Naive thymus-derived CD4-positive, alpha-beta T cell (primary cell): ENCODE measurements around the gene NUDT3. TPM values are rescaled to one million over a fixed set of nuclear protein-coding genes. Genes with fewer than 3 reads are reported as not detected.
A peak's percentile ranks its signal among the peaks of the same experiment; 100 is the strongest.
"Not testable (repeated sequence)": the region's sequence is repeated elsewhere in the genome, so short reads cannot be mapped to it uniquely, and the experiment has no call there.

Source experiments
- ATAC-seq: fragments of 150-1000 bp; cut with Tn5 transposase; 2 replicates; pipeline ENCODE4 v1.10.0; 2021; ENCODE audit warnings: mild to moderate bottlenecking, moderate library complexity
- CTCF ChIA-PET: fragments of 350-600 bp; sonication (Branson Sonifier 250); formaldehyde crosslinking; loops from one replicate; lab custom pipeline; 2021; ENCODE audit warnings: antibody characterized with exemption; lab: Charles Lee
- POLR2A ChIA-PET: fragments of 350-600 bp; sonication (Branson Sonifier 250); formaldehyde crosslinking; loops from one replicate; lab custom pipeline; 2021; ENCODE audit warnings: antibody characterized with exemption, inconsistent platforms; lab: Charles Lee
- DNase-seq, 9 donors: peaks; one replicate each; pipeline versions ENCODE4 v3.0.0 to v3.0.0-alpha.2; 2020 to 2022; ENCODE audit warnings: mixed read lengths in 1 of 9
- H3K27ac ChIP-seq: one replicate; pipeline ENCODE4 v1.7.0; 2013; ENCODE audit warnings: mild to moderate bottlenecking, low read depth, low read length, moderate library complexity
- H3K27me3 ChIP-seq, 2 donors: one replicate each; pipeline ENCODE4 v1.7.0; 2013; ENCODE audit warnings: low read length in 2 of 2, mild to moderate bottlenecking in 2 of 2, moderate library complexity in 2 of 2; ENCODE audit not compliant: control insufficient read depth in 2 of 2, insufficient read depth in 2 of 2
- H3K36me3 ChIP-seq, 3 experiments: 1 replicate in 2 of 3; 2 replicates in 1 of 3; pipeline ENCODE4 v1.7.0; 2013; ENCODE audit warnings: low read length in 3 of 3, mild to moderate bottlenecking in 3 of 3, moderate library complexity in 1 of 3; ENCODE audit not compliant: insufficient read depth in 3 of 3, control insufficient read depth in 2 of 3
- H3K4me1 ChIP-seq, 2 donors: one replicate each; pipeline ENCODE4 v1.7.0; 2013; ENCODE audit warnings: low read length in 2 of 2, mild to moderate bottlenecking in 2 of 2, moderate library complexity in 1 of 2; ENCODE audit not compliant: control insufficient read depth in 2 of 2, insufficient read depth in 2 of 2
- H3K4me3 ChIP-seq: 2 replicates; pipeline ENCODE4 v1.7.0; 2013; ENCODE audit warnings: mild to moderate bottlenecking, low read length
- H3K9me3 ChIP-seq, 3 experiments: 1 replicate in 2 of 3; 2 replicates in 1 of 3; pipeline ENCODE4 v1.7.0; 2013; ENCODE audit warnings: low read length in 3 of 3; ENCODE audit not compliant: control insufficient read depth in 2 of 3
- H3K27ac Mint-ChIP-seq, 9 donors: one replicate each; pipeline ENCODE4 v1.8.0; 2020 to 2022; ENCODE audit warnings: mixed read lengths in 9 of 9, mild to moderate bottlenecking in 8 of 9, moderate library complexity in 5 of 9, inconsistent platforms in 2 of 9
- H3K27me3 Mint-ChIP-seq, 5 donors: one replicate each; pipeline ENCODE4 v1.8.0; 2021 to 2022; ENCODE audit warnings: mixed read lengths in 5 of 5, mild to moderate bottlenecking in 1 of 5
- H3K36me3 Mint-ChIP-seq, 5 donors: one replicate each; pipeline ENCODE4 v1.8.0; 2020 to 2022; ENCODE audit warnings: mixed read lengths in 5 of 5, mild to moderate bottlenecking in 3 of 5, inconsistent platforms in 1 of 5
- H3K4me1 Mint-ChIP-seq, 7 donors: one replicate each; pipeline ENCODE4 v1.8.0; 2020 to 2022; ENCODE audit warnings: mixed read lengths in 7 of 7, mild to moderate bottlenecking in 3 of 7, inconsistent platforms in 1 of 7
- H3K4me3 Mint-ChIP-seq, 10 donors: one replicate each; pipeline ENCODE4 v1.8.0; 2020 to 2022; ENCODE audit warnings: mild to moderate bottlenecking in 10 of 10, mixed read lengths in 10 of 10, moderate library complexity in 6 of 10, inconsistent platforms in 2 of 10
- H3K9me3 Mint-ChIP-seq, 11 donors: one replicate each; pipeline ENCODE4 v1.8.0; 2020 to 2022; ENCODE audit warnings: mixed read lengths in 11 of 11, mild to moderate bottlenecking in 4 of 11, inconsistent platforms in 1 of 11, moderate library complexity in 1 of 11
- intact Hi-C, 2 donors: fragments of 100-400 bp; cut with micrococcal nuclease; formaldehyde crosslinking; loops; one replicate each; pipeline ENCODE4 v1.15.1; 2023
- polyA plus RNA-seq, 2 donors: library from polyadenylated mRNA; unstranded; fragments of 300-500 nt; fragmentation: Illumina TruSeq; gene quantifications; one replicate each; pipeline ENCODE4 v1.2.3, GENCODE V29; 2021
- total RNA-seq, 6 experiments: library from RNA in 5 of 6; stranded (reverse) in 5 of 6; gene quantifications; 1 replicate in 5 of 6; 2 replicates in 1 of 6; pipeline ENCODE4 v1.2.3 and lab custom pipeline; 2021 to 2026

Gene NUDT3
- total and polyA plus RNA-seq, 7 experiments from 2014 or later: 10.4 to 29.7 (median 23.4) TPM

GRCh38 chr6:34418367-34418766 lies 25.9 kb upstream of the NUDT3 start:
- POLR2A ChIA-PET: no interaction called here
- CTCF ChIA-PET: no interaction called here
- no peak for ATAC-seq

GRCh38 chr6:34416877-34417371 lies 24.5 kb upstream of the NUDT3 start:
- DNase-seq (no peak), ATAC-seq (no peak)
- intact Hi-C loops: no loop called here
- H3K9me3 ChIP-seq: no peaks in the 10 kb centered on the region
- Mint-ChIP-seq H3K4me1 (peaks cover 0 to 23% (median 14%) of the 10 kb centered on the region in 7 donors), H3K27ac (peak overlapping the region in 3 of 9 donors; percentile 1 to 32 (median 23)), H3K27me3 (no peaks in the 10 kb centered on the region), H3K36me3 (peaks cover 8 to 45% (median 14%) of the 10 kb centered on the region in 5 donors), H3K9me3 (no peaks in the 10 kb centered on the region), H3K4me3 (no peak overlapping the region)
- no peaks in the 10 kb centered on the region for H3K4me1 ChIP-seq
- no peaks in the 10 kb centered on the region for H3K27me3 ChIP-seq
- POLR2A ChIA-PET: interaction anchor here (0.6 to 3.3 kb wide), 4 partner anchors 9 to 194 kb away, joined by 3 to 22 read pairs (median 10); partner anchors contain the start of genes RPS10 and SMIM29
- CTCF ChIA-PET: interaction anchor here (1.3 to 4.3 kb wide), 4 partner anchors 168 to 261 kb away, joined by 4 to 64 read pairs (median 26); partner anchors contain the start of gene SMIM29
- peaks cover 0 to 61% (median 31%) of the 10 kb centered on the region in 3 experiments for H3K36me3 ChIP-seq
- H3K4me3 ChIP-seq: no peak overlapping the region
- H3K27ac ChIP-seq: no peak overlapping the region

More at GRCh38 chr6:34418367-34418766, 25.9 kb upstream of the NUDT3 start:
- Histone ChIP-seq H3K9me3 (no peaks in the 10 kb centered on the region), H3K36me3 (peaks cover under 1 to 70% (median 42%) of the 10 kb centered on the region in 3 experiments), H3K4me1 (no peaks in the 10 kb centered on the region), H3K27me3 (no peaks in the 10 kb centered on the region), H3K27ac (no peak overlapping the region), H3K4me3 (no peak overlapping the region)
- peaks cover 8 to 45% (median 19%) of the 10 kb centered on the region in 5 donors for H3K36me3 Mint-ChIP-seq
- no peaks in the 10 kb centered on the region for H3K9me3 Mint-ChIP-seq
- peak overlapping the region in 3 of 9 donors; percentile 5 to 65 (median 32) for H3K27ac Mint-ChIP-seq
- intact Hi-C loops: no loop called here
- H3K27me3 Mint-ChIP-seq: no peaks in the 10 kb centered on the region
- DNase-seq: no peak
- H3K4me1 Mint-ChIP-seq: peaks cover 0 to 29% (median 18%) of the 10 kb centered on the region in 7 donors
- no peak overlapping the region for H3K4me3 Mint-ChIP-seq

DNA sequence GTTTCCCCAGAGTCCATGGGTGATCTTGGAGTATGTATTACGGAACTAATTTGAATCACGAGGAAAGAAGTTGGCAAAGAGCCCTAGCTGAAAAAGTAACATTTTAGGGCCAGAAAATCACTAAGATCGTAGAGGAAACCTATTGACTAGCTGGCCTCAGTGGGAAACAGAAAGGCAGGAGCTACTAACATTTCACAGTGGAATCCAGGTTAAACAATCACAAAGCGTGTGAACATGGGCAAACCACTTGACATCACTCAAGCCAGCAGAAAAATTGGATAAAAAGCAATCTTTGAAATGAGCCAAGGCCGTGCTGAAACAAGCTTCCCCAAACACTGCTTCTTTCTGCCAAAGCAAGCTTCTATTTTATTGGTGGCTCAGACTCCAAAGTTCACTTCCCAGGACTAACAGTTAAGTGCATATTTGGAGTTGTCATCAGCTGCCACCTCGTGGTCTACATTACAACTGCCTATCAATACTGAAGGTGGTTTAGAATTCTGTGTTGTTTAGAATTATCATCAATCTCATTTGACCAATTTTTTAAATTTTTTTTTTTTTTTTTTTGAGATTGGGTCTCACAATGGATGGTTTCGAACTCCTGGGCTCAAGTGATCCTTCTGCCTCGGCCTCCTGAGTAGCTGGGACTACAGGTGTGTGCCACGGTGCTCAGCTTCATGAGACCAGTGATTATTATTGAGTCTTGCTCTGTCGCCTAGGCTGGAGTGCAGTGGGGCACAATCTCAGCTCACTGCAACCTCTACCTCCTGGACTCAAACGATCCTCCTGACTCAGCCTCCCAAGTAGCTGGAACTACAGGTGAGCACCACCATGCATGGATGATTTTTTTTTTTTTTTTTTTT lies 22.8 kb upstream of the NUDT3 start:
- Mint-ChIP-seq H3K27ac (peak overlapping the region in 4 of 9 donors; percentile 17 to 56 (median 45)), H3K4me1 (peaks cover 0 to 17% (median 9%) of the 10 kb centered on the region in 7 donors), H3K36me3 (peaks cover 8 to 41% (median 14%) of the 10 kb centered on the region in 5 donors), H3K4me3 (no peak overlapping the region), H3K9me3 (no peaks in the 10 kb centered on the region), H3K27me3 (no peaks in the 10 kb centered on the region)
- Histone ChIP-seq H3K4me3 (no peak overlapping the region), H3K27me3 (no peaks in the 10 kb centered on the region), H3K9me3 (no peaks in the 10 kb centered on the region), H3K36me3 (peaks cover 0 to 44% (median 24%) of the 10 kb centered on the region in 3 experiments), H3K4me1 (no peaks in the 10 kb centered on the region), H3K27ac (no peak overlapping the region)
- POLR2A ChIA-PET: interaction anchor here (0.6 to 3.3 kb wide), 10 partner anchors 10 to 519 kb away, joined by 3 to 22 read pairs (median 4); partner anchors contain the start of genes HMGA1, RPS10 and SMIM29
- intact Hi-C loops: loop anchor here (1.0 to 2.0 kb wide), 4 partner anchors 22 to 251 kb away; partner anchors contain the start of genes SMIM29 (in 2 of the 2) and NUDT3 (in 1 of the 2)
- CTCF ChIA-PET: interaction anchor here (0.6 to 4.3 kb wide), 28 partner anchors 8 to 725 kb away, joined by 3 to 64 read pairs (median 3); partner anchors contain the start of genes HMGA1, RPS10 and SMIM29
- DNase-seq (peak in 7 of 9 donors; percentile 38 to 63 (median 56)), ATAC-seq (peak; percentile 88)

- Mint-ChIP-seq H3K27me3 (no peaks in the 10 kb centered on the region), H3K36me3 (peaks cover 5 to 27% (median 7%) of the 10 kb centered on the region in 5 donors), H3K4me1 (peaks cover 0 to 11% (median 5%) of the 10 kb centered on the region in 7 donors), H3K9me3 (no peaks in the 10 kb centered on the region), H3K4me3 (no peak overlapping the region), H3K27ac (peak overlapping the region in 2 of 9 donors; percentile 2 to 56)
- no peak overlapping the region for H3K27ac ChIP-seq
- no peak for DNase-seq
- intact Hi-C loops: no loop called here
- ATAC-seq: no peak
- no peaks in the 10 kb centered on the region for H3K4me1 ChIP-seq
- ChIA-PET POLR2A (no interaction called here), CTCF (no interaction called here)
- H3K27me3 ChIP-seq: no peaks in the 10 kb centered on the region
- H3K36me3 ChIP-seq: peaks cover 0 to 24% (median 11%) of the 10 kb centered on the region in 3 experiments
- H3K9me3 ChIP-seq: no peaks in the 10 kb centered on the region
- no peak overlapping the region for H3K4me3 ChIP-seq
Observed at GRCh38 chr6:34412643-34413214, 20.3 kb upstream of the NUDT3 start.

GRCh38 chr6:34412016-34412415 lies 19.5 kb upstream of the NUDT3 start:
- H3K27me3 ChIP-seq: no peaks in the 10 kb centered on the region
- H3K9me3 Mint-ChIP-seq: no peaks in the 10 kb centered on the region
- no peak overlapping the region for H3K27ac ChIP-seq
- peaks cover 3 to 21% (median 5%) of the 10 kb centered on the region in 5 donors for H3K36me3 Mint-ChIP-seq
- no peaks in the 10 kb centered on the region for H3K27me3 Mint-ChIP-seq
- H3K9me3 ChIP-seq: no peaks in the 10 kb centered on the region
- H3K4me1 Mint-ChIP-seq: peaks cover 0 to 7% (median 5%) of the 10 kb centered on the region in 7 donors
- peaks cover 0 to 17% (median 8%) of the 10 kb centered on the region in 3 experiments for H3K36me3 ChIP-seq
- H3K27ac Mint-ChIP-seq: peak overlapping the region in 3 of 9 donors; percentile 18 to 51 (median 36)
- intact Hi-C loops: no loop called here
- no peak for ATAC-seq
- ChIA-PET CTCF (interaction anchor here (1.4 kb wide), 1 partner anchor 215 kb away, joined by 4 read pairs; no protein-coding TSS in a partner anchor), POLR2A (no interaction called here)
- H3K4me3 Mint-ChIP-seq: no peak overlapping the region
- H3K4me3 ChIP-seq: no peak overlapping the region
- H3K4me1 ChIP-seq: no peaks in the 10 kb centered on the region
- DNase-seq: no peak

DNA sequence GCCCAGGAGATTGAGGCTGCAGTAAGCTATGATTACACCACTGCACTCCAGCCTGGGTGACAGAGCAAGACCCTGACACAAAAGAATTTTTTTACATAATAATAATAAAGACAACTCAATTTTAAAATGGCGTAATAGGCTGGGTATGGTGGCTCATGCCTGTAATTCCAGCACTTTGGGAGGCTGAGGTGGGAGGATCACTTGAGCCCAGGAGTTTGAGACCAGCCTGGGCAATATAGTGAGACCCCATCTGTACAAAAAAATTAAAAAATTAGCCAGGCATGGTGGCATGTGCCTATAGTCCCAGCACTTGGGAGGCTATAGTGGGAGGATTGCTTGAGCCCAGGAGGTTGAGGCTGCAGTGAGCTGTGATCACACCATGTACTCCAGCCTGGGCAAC lies 15.4 kb upstream of the NUDT3 start:
- H3K9me3 ChIP-seq, H3K4me3 Mint-ChIP-seq, H3K27me3 Mint-ChIP-seq, H3K27me3 ChIP-seq, H3K27ac ChIP-seq, POLR2A ChIA-PET, H3K4me1 Mint-ChIP-seq, H3K27ac Mint-ChIP-seq, H3K9me3 Mint-ChIP-seq, H3K4me1 ChIP-seq, ATAC-seq, H3K4me3 ChIP-seq, intact Hi-C loops, DNase-seq, H3K36me3 ChIP-seq, CTCF ChIA-PET: not testable (repeated sequence)
- peaks cover 0 to 18% (median 4%) of the 10 kb centered on the region in 5 donors for H3K36me3 Mint-ChIP-seq
